Gastroesophageal sphincter (tissue), 3 donors: ENCODE measurements around the gene SERPINI1.

Experiments used
- EP300 ChIP-seq: sonication (generic); formaldehyde crosslinking; IDR thresholded peaks from one replicate; pipeline ENCODE4 v1.6.1; 2017; ENCODE audit warnings: antibody characterized with exemption, mild to moderate bottlenecking
- POLR2A ChIP-seq, 2 donors: fragments of 450-650 bp; IDR thresholded peaks; one replicate each; pipeline ENCODE4 v1.6.1; 2017; ENCODE audit warnings: antibody characterized with exemption in 2 of 2, mild to moderate bottlenecking in 2 of 2, moderate library complexity in 1 of 2
- POLR2AphosphoS5 ChIP-seq: sonication (generic); formaldehyde crosslinking; IDR thresholded peaks from one replicate; pipeline ENCODE4 v1.6.1; 2017; ENCODE audit warnings: antibody characterized with exemption
- TF ChIP-seq, protein P1 (sequence below), 4 experiments: fragments of 200-600 bp in 2 of 4; fragments of 450-650 bp in 2 of 4; sonication (generic) in 1 of 4; IDR thresholded peaks; one replicate each; pipeline ENCODE4 v1.5.1; 2017 to 2019; ENCODE audit warnings: antibody characterized with exemption in 4 of 4, mild to moderate bottlenecking in 2 of 4, moderate library complexity in 2 of 4

DNA sequence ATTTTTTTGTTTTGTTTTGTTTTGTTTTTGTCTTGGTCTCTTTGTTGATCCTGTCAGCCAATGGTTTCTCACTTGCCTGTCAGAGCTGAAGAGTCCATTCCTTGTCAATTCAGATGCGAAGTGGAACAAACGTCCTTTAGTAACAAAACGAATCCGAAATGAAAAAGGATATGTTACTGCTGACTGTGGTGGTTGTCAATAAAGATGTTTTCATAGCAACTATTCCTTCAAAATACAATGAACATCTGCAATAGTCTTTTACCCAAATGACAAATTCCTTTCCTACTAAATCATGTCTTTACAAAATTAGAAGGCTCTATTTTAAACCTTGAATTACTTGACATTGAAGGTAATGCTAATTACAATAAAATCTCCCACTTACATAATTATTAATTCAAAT lies 134.7 kb downstream of the SERPINI1 start:
- TF ChIP-seq, protein P1, sequence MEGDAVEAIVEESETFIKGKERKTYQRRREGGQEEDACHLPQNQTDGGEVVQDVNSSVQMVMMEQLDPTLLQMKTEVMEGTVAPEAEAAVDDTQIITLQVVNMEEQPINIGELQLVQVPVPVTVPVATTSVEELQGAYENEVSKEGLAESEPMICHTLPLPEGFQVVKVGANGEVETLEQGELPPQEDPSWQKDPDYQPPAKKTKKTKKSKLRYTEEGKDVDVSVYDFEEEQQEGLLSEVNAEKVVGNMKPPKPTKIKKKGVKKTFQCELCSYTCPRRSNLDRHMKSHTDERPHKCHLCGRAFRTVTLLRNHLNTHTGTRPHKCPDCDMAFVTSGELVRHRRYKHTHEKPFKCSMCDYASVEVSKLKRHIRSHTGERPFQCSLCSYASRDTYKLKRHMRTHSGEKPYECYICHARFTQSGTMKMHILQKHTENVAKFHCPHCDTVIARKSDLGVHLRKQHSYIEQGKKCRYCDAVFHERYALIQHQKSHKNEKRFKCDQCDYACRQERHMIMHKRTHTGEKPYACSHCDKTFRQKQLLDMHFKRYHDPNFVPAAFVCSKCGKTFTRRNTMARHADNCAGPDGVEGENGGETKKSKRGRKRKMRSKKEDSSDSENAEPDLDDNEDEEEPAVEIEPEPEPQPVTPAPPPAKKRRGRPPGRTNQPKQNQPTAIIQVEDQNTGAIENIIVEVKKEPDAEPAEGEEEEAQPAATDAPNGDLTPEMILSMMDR (IDR thresholded peaks at IDR 0.05): no peak
- TF ChIP-seq POLR2A (IDR thresholded peaks at IDR 0.05): no peak
- TF ChIP-seq EP300: no peak
- TF ChIP-seq POLR2AphosphoS5: no peak
